T-cell (primary cell): Measurements from ENCODE around the gene IL34. TPM values are rescaled to one million over a fixed set of nuclear protein-coding genes. Genes with fewer than 3 reads are reported as not detected.

ENCODE experiments used
- ATAC-seq, 4 experiments: fragments of 200-7000 bp in 3 of 4; fragments of 150-1000 bp in 1 of 4; cut with Tn5 transposase; replicated peaks in 1 of 4; 1 replicate in 3 of 4; 2 replicates in 1 of 4; pipeline ENCODE4 v1.10.0; 2021; ENCODE audit warnings: moderate library complexity in 3 of 4, mild to moderate bottlenecking in 2 of 4, moderate number of reproducible peaks in 1 of 4
- CTCF ChIA-PET, 2 donors: fragments of 300-600 bp; sonication (Branson Sonifier 250); formaldehyde crosslinking; loops; one replicate each; lab custom pipeline; 2022; ENCODE audit warnings: antibody characterized with exemption in 2 of 2; lab: Charles Lee
- POLR2A ChIA-PET, 2 donors: fragments of 300-600 bp; sonication (Branson Sonifier 250); formaldehyde crosslinking; loops; one replicate each; lab custom pipeline; 2022; ENCODE audit warnings: antibody characterized with exemption in 2 of 2; lab: Charles Lee
- DNase-seq, 35 experiments: peaks; one replicate each; pipeline versions ENCODE4 v3.0.0 to v3.0.0-alpha.2; 2013 to 2023
- H3K27ac ChIP-seq: one replicate; pipeline ENCODE4 v1.5.1; 2013; ENCODE audit warnings: low read length
- H3K27me3 ChIP-seq, 2 experiments: replicated peaks in 1 of 2; 1 replicate in 1 of 2; 2 replicates in 1 of 2; pipeline versions ENCODE4 v1.6.1 to v1.7.0; 2013; ENCODE audit warnings: low read length in 1 of 2, mixed read lengths in 1 of 2; ENCODE audit not compliant: control insufficient read depth in 2 of 2, insufficient read depth in 2 of 2; ENCODE audit errors: extremely low read depth in 1 of 2
- H3K36me3 ChIP-seq, 2 donors: 1 replicate in 1 of 2; 2 replicates in 1 of 2; pipeline versions ENCODE4 v1.6.1 to v1.7.0; 2013; ENCODE audit warnings: low read length in 1 of 2; ENCODE audit not compliant: control insufficient read depth in 2 of 2, insufficient read depth in 1 of 2; ENCODE audit errors: extremely low read depth in 1 of 2
- H3K4me1 ChIP-seq, 2 experiments: 1 replicate in 1 of 2; 2 replicates in 1 of 2; pipeline versions ENCODE4 v1.6.1 to v1.7.0; 2013; ENCODE audit warnings: low read length in 2 of 2, mixed read lengths in 1 of 2; ENCODE audit not compliant: insufficient read depth in 2 of 2, control insufficient read depth in 1 of 2; ENCODE audit errors: extremely low read depth in 1 of 2
- H3K4me3 ChIP-seq, 2 donors: 1 replicate in 1 of 2; 2 replicates in 1 of 2; pipeline versions ENCODE4 v1.5.1 to v1.7.0; 2013; ENCODE audit warnings: mild to moderate bottlenecking in 2 of 2, low read length in 1 of 2, moderate library complexity in 1 of 2; ENCODE audit not compliant: control insufficient read depth in 1 of 2; ENCODE audit errors: extremely low read depth in 1 of 2
- H3K9me3 ChIP-seq: 2 replicates; pipeline ENCODE4 v1.7.0; 2013
- H3K27ac Mint-ChIP-seq, 2 donors: one replicate each; pipeline ENCODE4 v1.8.0; 2020 to 2021; ENCODE audit warnings: mild to moderate bottlenecking in 2 of 2, mixed read lengths in 2 of 2
- H3K27me3 Mint-ChIP-seq, 2 donors: one replicate each; pipeline ENCODE4 v1.8.0; 2021 to 2022; ENCODE audit warnings: mixed read lengths in 2 of 2
- H3K36me3 Mint-ChIP-seq: one replicate; pipeline ENCODE4 v1.8.0; 2021; ENCODE audit warnings: mixed read lengths
- H3K4me1 Mint-ChIP-seq, 3 donors: one replicate each; pipeline ENCODE4 v1.8.0; 2020 to 2022; ENCODE audit warnings: mixed read lengths in 3 of 3, mild to moderate bottlenecking in 1 of 3
- H3K4me3 Mint-ChIP-seq, 3 donors: one replicate each; pipeline ENCODE4 v1.8.0; 2020 to 2022; ENCODE audit warnings: mild to moderate bottlenecking in 3 of 3, mixed read lengths in 3 of 3, moderate library complexity in 3 of 3
- H3K9me3 Mint-ChIP-seq, 3 donors: one replicate each; pipeline ENCODE4 v1.8.0; 2020 to 2022; ENCODE audit warnings: mixed read lengths in 3 of 3
- whole genome bisulfite sequencing: methylation state at CpG from one replicate; pipeline ENCODE4 v1.1.5; 2013; ENCODE audit warnings: missing lambda C conversion rate; ENCODE audit not compliant: insufficient coverage; 5-methylcytosine and 5-hydroxymethylcytosine counted together
- total RNA-seq, 35 experiments: library from RNA in 6 of 35; stranded (reverse) in 6 of 35; fragments of 120-200 nt in 1 of 35; gene quantifications; one replicate each; pipeline versions ENCODE4 v1.2.1 to v1.2.4 and lab custom pipeline; 2013 to 2026

Gene IL34
- total RNA-seq, 5 donors from 2014 or later (not counting 1 experiment from before 2014, with no cell fraction given) = 0.20 to 0.53 (median 0.45) TPM; not detected in 2

DNA sequence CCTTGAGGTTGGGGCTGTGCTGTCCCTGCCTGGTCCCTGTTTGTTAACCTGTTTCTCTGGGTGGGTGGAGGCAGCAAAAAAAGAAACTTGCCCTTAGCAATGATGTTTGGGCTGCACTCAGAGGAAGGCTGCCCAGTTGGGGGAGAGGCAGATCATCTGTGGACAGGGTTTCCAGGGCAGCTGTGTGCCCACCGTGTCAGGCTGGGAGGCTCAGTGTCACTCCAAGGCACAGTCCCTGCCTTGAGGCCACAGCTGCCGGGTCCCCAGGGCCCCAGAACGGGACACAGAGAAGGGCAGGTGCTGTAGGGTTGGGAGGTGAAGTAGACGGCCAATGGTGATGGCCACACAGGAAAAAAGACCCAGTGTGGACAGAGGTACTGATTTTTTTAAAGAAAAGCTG lies 3.9 kb downstream of the IL34 start:
- Histone ChIP-seq H3K4me3 (no peak overlapping the region), H3K9me3 (no peaks in the 10 kb centered on the region), H3K27ac (no peak overlapping the region), H3K36me3 (no peaks in the 10 kb centered on the region), H3K27me3 (peaks cover 0 to 20% of the 10 kb centered on the region in 2 experiments), H3K4me1 (peaks cover 0 to 5% of the 10 kb centered on the region in 2 experiments)
- no peaks in the 10 kb centered on the region for H3K27me3 Mint-ChIP-seq
- no peak for DNase-seq
- 62% methylated on average over 4 of the region's 4 CpGs for WGBS
- no peaks in the 10 kb centered on the region for H3K9me3 Mint-ChIP-seq
- CTCF ChIA-PET = no interaction called here
- no peak overlapping the region for H3K4me3 Mint-ChIP-seq
- POLR2A ChIA-PET = no interaction called here
- H3K4me1 Mint-ChIP-seq = peaks cover 3 to 6% (median 4%) of the 10 kb centered on the region in 3 donors
- H3K36me3 Mint-ChIP-seq = no peaks in the 10 kb centered on the region
- no peak for ATAC-seq
- no peak overlapping the region for H3K27ac Mint-ChIP-seq

DNA sequence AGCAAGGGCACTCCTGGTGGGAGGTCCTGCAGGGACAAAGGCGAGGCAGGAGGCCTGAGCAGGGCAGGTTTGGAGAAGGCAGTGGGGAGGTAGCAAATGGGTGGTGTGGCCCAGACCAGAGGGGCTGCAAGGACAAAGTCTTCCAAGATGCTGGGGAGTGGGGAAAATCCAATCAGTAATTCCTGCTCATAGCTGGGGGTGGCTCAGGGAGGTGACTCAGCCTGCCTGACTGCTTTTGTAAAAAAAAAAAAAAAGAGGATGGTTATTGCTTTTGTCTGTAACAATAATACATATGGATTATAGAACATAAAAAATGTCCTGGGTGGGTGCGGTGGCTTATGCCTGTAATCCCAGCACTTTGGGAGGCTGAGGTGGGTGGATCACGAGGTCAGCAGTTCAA lies 5.2 kb downstream of the IL34 start:
- Histone ChIP-seq H3K27ac (no peak overlapping the region), H3K9me3 (no peaks in the 10 kb centered on the region), H3K27me3 (peaks cover 0 to 18% of the 10 kb centered on the region in 2 experiments), H3K36me3 (no peaks in the 10 kb centered on the region), H3K4me1 (peaks cover 0 to 5% of the 10 kb centered on the region in 2 experiments), H3K4me3 (no peak overlapping the region)
- 71% methylated on average over 2 of the region's 3 CpGs for WGBS
- Mint-ChIP-seq H3K4me3 (no peak overlapping the region), H3K27me3 (no peaks in the 10 kb centered on the region), H3K27ac (no peak overlapping the region), H3K4me1 (peaks cover 3 to 6% (median 4%) of the 10 kb centered on the region in 3 donors), H3K36me3 (no peaks in the 10 kb centered on the region), H3K9me3 (no peaks in the 10 kb centered on the region)
- no peak for DNase-seq
- no peak for ATAC-seq
- CTCF ChIA-PET = interaction anchor here in 1 of 2 donors (0.7 kb wide), 1 partner anchor 120 kb away, joined by 5 read pairs; no protein-coding TSS in a partner anchor
- POLR2A ChIA-PET = no interaction called here

DNA sequence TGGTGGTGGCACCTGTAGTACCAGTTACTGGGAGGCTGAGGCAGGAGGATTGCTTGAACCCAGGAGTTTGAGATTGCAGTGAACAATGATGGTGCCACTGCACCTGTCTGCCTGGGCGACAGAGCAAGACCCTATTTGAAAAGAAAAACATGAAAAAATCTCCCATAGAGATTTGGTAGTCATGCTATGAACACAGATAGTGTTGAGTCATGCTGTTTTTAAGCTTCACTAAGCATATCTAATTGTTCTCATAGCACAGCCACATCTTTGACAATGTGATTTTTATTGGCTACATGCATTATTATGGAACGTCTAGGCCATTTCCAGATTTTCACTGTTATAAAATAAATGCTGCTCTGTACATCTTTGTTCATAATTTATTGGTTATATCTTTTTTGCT lies 6.0 kb downstream of the IL34 start:
- Histone ChIP-seq H3K4me1 (peaks cover 0 to 5% of the 10 kb centered on the region in 2 experiments), H3K27ac (no peak overlapping the region), H3K36me3 (no peaks in the 10 kb centered on the region), H3K27me3 (peaks cover 0 to 16% of the 10 kb centered on the region in 2 experiments), H3K9me3 (no peaks in the 10 kb centered on the region), H3K4me3 (no peak overlapping the region)
- no peaks in the 10 kb centered on the region for H3K27me3 Mint-ChIP-seq
- DNase-seq (no peak), ATAC-seq (no peak)
- ChIA-PET CTCF (no interaction called here), POLR2A (no interaction called here)
- peaks cover 3 to 6% (median 4%) of the 10 kb centered on the region in 3 donors for H3K4me1 Mint-ChIP-seq
- WGBS = no CpG with 5 or more reads among the region's 2 CpGs
- H3K4me3 Mint-ChIP-seq = no peak overlapping the region
- no peak overlapping the region for H3K27ac Mint-ChIP-seq
- no peaks in the 10 kb centered on the region for H3K9me3 Mint-ChIP-seq
- H3K36me3 Mint-ChIP-seq = no peaks in the 10 kb centered on the region

DNA sequence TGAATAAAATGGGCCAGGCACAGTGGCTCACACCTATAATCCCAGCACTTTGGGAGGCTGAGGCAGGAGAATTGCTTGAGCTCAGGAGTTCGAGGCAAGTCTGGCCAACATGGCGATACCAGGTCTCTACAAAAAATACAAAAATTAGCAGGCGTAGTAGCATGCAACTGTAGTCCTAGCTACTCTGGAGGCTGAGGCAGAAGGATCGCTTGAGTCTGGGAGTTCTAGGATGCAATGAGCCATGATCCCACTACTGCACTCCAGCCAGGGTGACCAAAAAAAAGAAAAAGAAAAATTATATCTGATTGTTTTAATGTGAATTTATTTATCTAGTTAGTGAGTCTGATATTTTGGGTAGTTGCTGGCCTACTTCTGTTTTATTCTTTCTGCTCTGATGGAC lies 7.0 kb downstream of the IL34 start:
- peak overlapping the region in 1 of 3 donors; percentile 29 for H3K4me3 Mint-ChIP-seq
- H3K27ac ChIP-seq = no peak overlapping the region

DNA sequence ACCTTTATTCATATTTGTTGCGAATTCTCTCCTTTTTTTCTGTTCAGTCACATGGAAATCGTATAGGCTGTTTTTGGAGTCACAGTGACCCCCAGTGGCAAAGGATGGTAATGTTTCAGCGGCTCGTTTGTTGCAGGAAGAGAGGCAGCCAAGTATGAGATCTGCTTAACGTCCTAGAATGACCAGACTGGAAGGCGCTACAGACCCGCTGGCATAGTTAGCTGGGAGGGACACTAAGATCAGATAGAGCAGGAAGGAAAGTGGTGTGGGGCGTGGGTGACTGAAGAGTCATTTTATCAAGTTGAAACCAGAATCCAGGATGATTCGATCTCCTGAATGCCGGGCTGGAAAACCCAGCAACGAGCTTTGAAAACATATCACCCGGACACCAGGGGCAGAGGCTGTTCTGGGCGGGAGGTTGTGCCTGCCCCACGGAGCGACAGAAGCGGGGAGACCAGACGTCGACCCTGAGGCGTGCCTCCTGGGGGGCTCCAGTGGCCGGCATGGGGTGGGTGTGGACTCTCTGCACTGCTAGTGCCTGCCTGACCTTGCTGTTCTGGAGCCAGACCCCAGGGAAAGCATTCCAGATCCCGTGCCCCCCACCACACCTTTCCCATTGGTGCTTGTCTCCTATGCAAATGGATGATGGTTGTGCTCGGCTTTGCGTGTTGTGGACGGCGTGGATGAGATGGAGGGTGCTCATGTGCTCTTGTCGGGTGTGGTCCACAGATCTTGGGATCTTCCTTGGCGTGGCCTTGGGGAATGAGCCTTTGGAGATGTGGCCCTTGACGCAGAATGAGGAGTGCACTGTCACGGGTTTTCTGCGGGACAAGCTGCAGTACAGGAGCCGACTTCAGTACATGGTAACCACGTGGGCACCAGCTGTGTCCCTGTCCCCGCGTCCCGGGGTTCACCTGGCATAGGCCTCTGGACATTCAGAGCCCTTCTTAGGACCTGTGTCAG lies 7.7 kb downstream of the IL34 start:
- ATAC-seq = peak; percentile 75 to 82 (median 80)
- Histone ChIP-seq H3K9me3 (no peaks in the 10 kb centered on the region), H3K27ac (no peak overlapping the region), H3K4me3 (no peak overlapping the region), H3K27me3 (peaks cover 0 to 8% of the 10 kb centered on the region in 2 experiments), H3K4me1 (peaks cover 0 to 5% of the 10 kb centered on the region in 2 experiments), H3K36me3 (no peaks in the 10 kb centered on the region)
- ChIA-PET CTCF (interaction anchor here (0.7 to 1.4 kb wide), 5 partner anchors 13 to 859 kb away, joined by 3 to 5 read pairs (median 3); no protein-coding TSS in a partner anchor), POLR2A (interaction anchor here in 1 of 2 donors (0.5 kb wide), 1 partner anchor 200 kb away, joined by 3 read pairs; the partner anchor contains the start of gene FCSK)
- peaks cover 3 to 6% (median 4%) of the 10 kb centered on the region in 3 donors for H3K4me1 Mint-ChIP-seq
- no peaks in the 10 kb centered on the region for H3K36me3 Mint-ChIP-seq
- no peak overlapping the region for H3K27ac Mint-ChIP-seq
- WGBS = 54% methylated on average over 31 of the region's 35 CpGs
- H3K27me3 Mint-ChIP-seq = no peaks in the 10 kb centered on the region
- no peaks in the 10 kb centered on the region for H3K9me3 Mint-ChIP-seq
- peak overlapping the region in 2 of 3 donors; percentile 29 for H3K4me3 Mint-ChIP-seq
- DNase-seq = peak; percentile 43 to 87 (median 71)

More for the DNA sequence above, 7.0 kb downstream of the IL34 start:
- Mint-ChIP-seq H3K36me3 (no peaks in the 10 kb centered on the region), H3K27ac (no peak overlapping the region), H3K27me3 (no peaks in the 10 kb centered on the region), H3K4me1 (peaks cover 3 to 6% (median 4%) of the 10 kb centered on the region in 3 donors), H3K9me3 (no peaks in the 10 kb centered on the region)
- H3K4me1 ChIP-seq = peaks cover 0 to 5% of the 10 kb centered on the region in 2 experiments
- no peak overlapping the region for H3K4me3 ChIP-seq
- ATAC-seq (peak in 1 of 4 experiments; percentile 18), DNase-seq (no peak)
- H3K27me3 ChIP-seq = peaks cover 0 to 8% of the 10 kb centered on the region in 2 experiments
- 100% methylated on average over 3 of the region's 4 CpGs for WGBS
- H3K9me3 ChIP-seq = no peaks in the 10 kb centered on the region
- CTCF ChIA-PET = interaction anchor here in 1 of 2 donors (0.7 to 1.4 kb wide), 3 partner anchors 61 to 489 kb away, joined by 3 to 7 read pairs (median 5); no protein-coding TSS in a partner anchor
- no peaks in the 10 kb centered on the region for H3K36me3 ChIP-seq
- POLR2A ChIA-PET = interaction anchor here in 1 of 2 donors (0.5 to 0.6 kb wide), 2 partner anchors 199 to 306 kb away, joined by 3 read pairs; partner anchors contain the start of gene FCSK

- Histone ChIP-seq H3K4me3 (no peak overlapping the region), H3K27me3 (peaks cover 0 to 8% of the 10 kb centered on the region in 2 experiments), H3K36me3 (no peaks in the 10 kb centered on the region), H3K9me3 (no peaks in the 10 kb centered on the region), H3K27ac (no peak overlapping the region), H3K4me1 (peaks cover 0 to 8% of the 10 kb centered on the region in 2 experiments)
- POLR2A ChIA-PET = no interaction called here
- WGBS = 71% methylated on average over 3 of the region's 8 CpGs
- CTCF ChIA-PET = no interaction called here
- H3K36me3 Mint-ChIP-seq = no peaks in the 10 kb centered on the region
- H3K4me1 Mint-ChIP-seq = peaks cover 3 to 6% (median 4%) of the 10 kb centered on the region in 3 donors
- H3K27ac Mint-ChIP-seq = no peak overlapping the region
- H3K4me3 Mint-ChIP-seq = no peak overlapping the region
- DNase-seq (no peak), ATAC-seq (no peak)
- no peaks in the 10 kb centered on the region for H3K27me3 Mint-ChIP-seq
- H3K9me3 Mint-ChIP-seq = no peaks in the 10 kb centered on the region
Measured at GRCh38 chr16:70656065-70656711, 9.8 kb downstream of the IL34 start.
